Activated T-cell treated with anti-CD3 and anti-CD28 coated beads for 4 hours (primary cell): ENCODE measurements around the gene CEP350.

Experiments
- DNase-seq: peaks from one replicate; pipeline ENCODE4 v3.0.0-alpha.2; 2020

The CEP350 gene

GRCh38 chr1:180158149-180159147 is 203.8 kb downstream of the CEP350 start:
- no peak for DNase-seq

- DNase-seq: no peak
These were observed 205.7 kb downstream of the CEP350 start for GRCh38 chr1:180160357-180160756.

- no peak for DNase-seq
These were observed 208.4 kb downstream of the CEP350 start for GRCh38 chr1:180163041-180163440.
